A549 (cell line): ENCODE measurements around the gene SDSL. TPM values are rescaled to one million over a fixed set of nuclear protein-coding genes. Genes with fewer than 3 reads are reported as not detected.

ENCODE experiments used
- ATAC-seq, 2 experiments: fragments of 200-7000 bp in 1 of 2; fragments of >200 bp in 1 of 2; cut with Nextera tagmentation in 1 of 2; cut with Tn5 transposase in 1 of 2; 3 replicates each; pipeline versions ENCODE4 v1.8.0 to v1.9.1; 2018 to 2020; ENCODE audit warnings: mild to moderate bottlenecking in 1 of 2, moderate library complexity in 1 of 2
- CTCF ChIA-PET: fragments of 300-600 bp; sonication (Branson Sonifier 250); formaldehyde crosslinking; extraction: SDS; loops from one replicate; lab custom pipeline; 2021; ENCODE audit warnings: antibody characterized with exemption, inconsistent platforms; lab: Yijun Ruan, JAX
- POLR2A ChIA-PET: fragments of 350-600 bp; formaldehyde crosslinking; extraction: SDS; loops from one replicate; lab custom pipeline; 2021; ENCODE audit warnings: antibody characterized with exemption, inconsistent platforms; lab: Yijun Ruan, JAX
- DNase-seq, 2 experiments: peaks; one replicate each; pipeline versions ENCODE4 v3.0.0 to v3.0.0-alpha.2; 2011 to 2016; ENCODE audit warnings: low read depth in 1 of 2, low spot score in 1 of 2
- FAIRE-seq: peaks from 2 replicates; lab custom pipeline; 2011; peaks lifted over from hg19 to GRCh38; lab: Jason Lieb, UNC
- H3K27ac ChIP-seq, 2 experiments: fragments of >200 bp; sonication (Bioruptor Twin); formaldehyde crosslinking; 3 replicates each; pipeline ENCODE4 v1.5.1; 2016 to 2017
- H3K4me1 ChIP-seq: fragments of >200 bp; sonication (Bioruptor Twin); formaldehyde crosslinking; 3 replicates; pipeline ENCODE4 v1.6.1; 2016
- H3K4me2 ChIP-seq: fragments of >200 bp; sonication (Bioruptor Twin); formaldehyde crosslinking; 3 replicates; pipeline ENCODE4 v1.6.1; 2016
- H3K4me3 ChIP-seq: fragments of >200 bp; sonication (Bioruptor Twin); formaldehyde crosslinking; 3 replicates; pipeline ENCODE4 v1.5.1; 2016
- H3K9me3 ChIP-seq: fragments of >200 bp; sonication (Bioruptor Twin); formaldehyde crosslinking; 3 replicates; pipeline ENCODE4 v1.6.1; 2016
- BHLHE40 ChIP-seq: IDR thresholded peaks from 2 replicates; pipeline ENCODE4 v1.6.1; 2012; ENCODE audit warnings: low read depth, low read length, inconsistent platforms
- EHF ChIP-seq: fragments of 250-450 bp; sonication (Bioruptor Pico); IDR thresholded peaks from 2 replicates; pipeline ENCODE4 v1.5.0; 2020; ENCODE audit warnings: mild to moderate bottlenecking
- ESRRA ChIP-seq: fragments of 150-350 bp; IDR thresholded peaks from 2 replicates; pipeline ENCODE4 v1.6.1; 2014; ENCODE audit warnings: mild to moderate bottlenecking, low read length, borderline replicate concordance
- FOSL2 ChIP-seq, 2 experiments: fragments of 450-650 bp in 1 of 2; fragments of >200 bp in 1 of 2; sonication (Bioruptor Twin) in 1 of 2; formaldehyde crosslinking; IDR thresholded peaks; 2 replicates each; pipeline versions ENCODE4 v1.5.0 to v1.6.1; 2016 to 2020; ENCODE audit warnings: mild to moderate bottlenecking in 1 of 2, moderate library complexity in 1 of 2
- HEYL ChIP-seq: fragments of 250-450 bp; sonication (Bioruptor Pico); IDR thresholded peaks from 2 replicates; pipeline ENCODE4 v1.8.0; 2021; ENCODE audit warnings: mild to moderate bottlenecking, moderate library complexity
- HOXA7 ChIP-seq: fragments of 250-450 bp; sonication (Bioruptor Pico); IDR thresholded peaks from 2 replicates; pipeline ENCODE4 v1.5.0; 2020; ENCODE audit warnings: mild to moderate bottlenecking, moderate library complexity
- HOXB13 ChIP-seq: fragments of 250-450 bp; sonication (Bioruptor Pico); IDR thresholded peaks from 2 replicates; pipeline ENCODE4 v1.5.0; 2020; ENCODE audit warnings: low read depth, mild to moderate bottlenecking, moderate library complexity
- JUN ChIP-seq, 2 experiments: fragments of >200 bp; sonication (Bioruptor Twin); formaldehyde crosslinking; IDR thresholded peaks; 2 replicates in 1 of 2; 3 replicates in 1 of 2; pipeline ENCODE4 v1.6.1; 2016 to 2017
- JUNB ChIP-seq: fragments of >200 bp; sonication (Bioruptor Twin); formaldehyde crosslinking; IDR thresholded peaks from 2 replicates; pipeline ENCODE4 v1.6.1; 2016
- NFE2L2 ChIP-seq: fragments of 150-350 bp; conservative IDR thresholded peaks from 2 replicates; pipeline ENCODE4 v1.6.1; 2014; ENCODE audit warnings: low read length
- NPAS2 ChIP-seq: fragments of 250-450 bp; sonication (Bioruptor Pico); IDR thresholded peaks from 2 replicates; pipeline ENCODE4 v1.8.0; 2022; ENCODE audit warnings: mild to moderate bottlenecking, moderate library complexity, borderline replicate concordance
- POLR2AphosphoS2 ChIP-seq: conservative IDR thresholded peaks from 2 replicates; pipeline ENCODE4 v1.6.1; 2012; ENCODE audit warnings: low read length, improper control_type of control experiment, inconsistent platforms
- RAD21 ChIP-seq, 2 experiments: fragments of >200 bp in 1 of 2; sonication (Bioruptor Twin) in 1 of 2; formaldehyde crosslinking in 1 of 2; IDR thresholded peaks in 1 of 2; conservative IDR thresholded peaks in 1 of 2; 2 replicates in 1 of 2; 3 replicates in 1 of 2; pipeline ENCODE4 v1.6.1; 2012 to 2018; ENCODE audit warnings: inconsistent platforms in 1 of 2
- RFX5 ChIP-seq: fragments of 450-650 bp; IDR thresholded peaks from 2 replicates; pipeline ENCODE4 v1.7.1; 2014; ENCODE audit warnings: antibody characterized with exemption, mild to moderate bottlenecking, moderate library complexity
- ZSCAN20 ChIP-seq: fragments of 250-450 bp; sonication (Bioruptor Pico); IDR thresholded peaks from 2 replicates; pipeline ENCODE4 v1.8.0; 2022; ENCODE audit warnings: mild to moderate bottlenecking, moderate library complexity
- WGBS: methylation state at CpG from one replicate; pipeline ENCODE4 v1.1.6; 2017; ENCODE audit errors: missing lambda C conversion rate; 5-methylcytosine and 5-hydroxymethylcytosine counted together
- polyA plus RNA-seq, 4 experiments: library from polyadenylated mRNA; depleted of rRNA in 3 of 4; stranded (reverse); fragments of >200 nt; fragmentation: RNase III in 1 of 4; extraction: RNeasy Plus Mini Kit Qiagen cat#74134 plus additional on column Dnase treatment in 1 of 4; gene quantifications; 2 replicates in 3 of 4; 3 replicates in 1 of 4; pipeline ENCODE4 v1.2.3, GENCODE V29; 2011 to 2017
- TF ChIP-seq, protein P1 (sequence below): fragments of >200 bp; sonication (Bioruptor Twin); formaldehyde crosslinking; IDR thresholded peaks from 3 replicates; pipeline ENCODE4 v1.6.1; 2016
- TF ChIP-seq, protein P2 (sequence below): IDR thresholded peaks from 2 replicates; pipeline ENCODE4 v1.6.1; 2012
- TF ChIP-seq, protein P3 (sequence below): fragments of 250-450 bp; sonication (Bioruptor Pico); IDR thresholded peaks from 2 replicates; pipeline ENCODE4 v1.5.0; 2021; ENCODE audit warnings: mild to moderate bottlenecking, moderate library complexity, borderline replicate concordance
- TF ChIP-seq, protein P4 (sequence below): fragments of 250-450 bp; sonication (Bioruptor Pico); IDR thresholded peaks from 2 replicates; pipeline ENCODE4 v1.5.0; 2020; ENCODE audit warnings: low read depth, mild to moderate bottlenecking, moderate library complexity

The SDSL gene
- polyA plus RNA-seq, 2 of the 4 experiments (the other 2 are of a cell fraction), result 21.0 to 26.7 TPM

DNA sequence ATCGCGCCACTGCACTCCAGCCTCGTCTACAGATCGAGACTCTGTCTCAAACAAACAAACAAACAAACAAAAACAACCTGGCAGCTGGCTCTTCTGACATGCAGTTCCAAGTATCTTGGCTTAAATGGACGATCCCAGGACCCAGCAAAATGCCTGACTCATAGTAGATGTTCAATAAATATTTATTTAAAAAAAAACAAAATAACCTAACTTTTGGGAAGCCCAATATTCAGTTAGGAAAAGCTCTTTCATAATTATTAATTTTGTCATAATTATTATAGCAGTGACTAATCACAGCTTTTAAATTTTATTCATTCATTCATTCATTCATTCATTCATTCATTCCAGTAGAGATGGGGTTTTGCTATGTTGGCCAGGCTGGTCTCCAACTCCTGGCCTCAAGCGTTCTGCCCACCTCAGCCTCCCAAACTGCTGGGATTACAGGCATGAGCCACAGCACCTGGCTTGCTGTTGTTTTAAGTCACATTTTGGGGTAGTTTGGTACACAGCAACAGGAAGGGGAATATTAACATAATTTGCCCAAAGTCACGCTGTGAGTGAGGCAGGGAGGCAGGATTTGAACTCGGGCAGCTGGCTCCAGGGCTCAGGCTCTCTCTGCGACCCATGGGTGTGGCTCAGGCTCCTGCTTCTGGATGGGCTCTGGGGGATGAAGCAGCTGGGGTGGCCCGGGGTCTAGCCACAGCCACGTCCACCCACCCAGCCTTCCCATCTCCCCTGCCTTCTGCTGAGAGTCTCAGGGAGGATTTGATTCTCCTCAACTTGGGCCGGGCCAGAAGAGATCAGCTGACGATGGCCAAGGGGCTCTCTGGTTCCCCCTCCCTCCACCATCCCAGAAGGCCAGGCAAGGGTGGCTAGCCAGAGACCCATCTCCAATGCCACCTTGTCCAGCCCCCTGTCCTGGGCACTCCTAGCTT is 20.8 kb upstream of the SDSL start:
- ChIA-PET CTCF (interaction anchor here (0.6 to 4.6 kb wide), 4 partner anchors 24 to 61 kb away, joined by 3 to 16 read pairs (median 8); no protein-coding TSS in a partner anchor), POLR2A (no interaction called here)
- DNase-seq (no peak), FAIRE-seq (no peak), ATAC-seq (no peak)
- no peak overlapping the region for H3K4me3 ChIP-seq
- peak overlapping the region in 1 of 2 experiments; percentile 50; a peak in 1 of 6 replicates for H3K27ac ChIP-seq
- H3K4me2 ChIP-seq, result no peak overlapping the region
- H3K9me3 ChIP-seq, result no peaks in the 10 kb centered on the region
- 67% methylated on average over 13 of the region's 13 CpGs for WGBS
- peaks cover 5% of the 10 kb centered on the region; the same call in 2 of the 3 replicates for H3K4me1 ChIP-seq
- TF ChIP-seq POLR2AphosphoS2 (no peak), ZSCAN20 (no peak), EHF (CRISPR knock-in tag) (no peak), HOXB13 (CRISPR knock-in tag) (no peak), JUNB (no peak), ESRRA (no peak), HOXA7 (CRISPR knock-in tag) (no peak), FOSL2 (IDR thresholded peaks at IDR 0.05) (no peak), FOSL2 (CRISPR knock-in tag; IDR thresholded peaks at IDR 0.05) (no peak)
- TF ChIP-seq, protein P1, sequence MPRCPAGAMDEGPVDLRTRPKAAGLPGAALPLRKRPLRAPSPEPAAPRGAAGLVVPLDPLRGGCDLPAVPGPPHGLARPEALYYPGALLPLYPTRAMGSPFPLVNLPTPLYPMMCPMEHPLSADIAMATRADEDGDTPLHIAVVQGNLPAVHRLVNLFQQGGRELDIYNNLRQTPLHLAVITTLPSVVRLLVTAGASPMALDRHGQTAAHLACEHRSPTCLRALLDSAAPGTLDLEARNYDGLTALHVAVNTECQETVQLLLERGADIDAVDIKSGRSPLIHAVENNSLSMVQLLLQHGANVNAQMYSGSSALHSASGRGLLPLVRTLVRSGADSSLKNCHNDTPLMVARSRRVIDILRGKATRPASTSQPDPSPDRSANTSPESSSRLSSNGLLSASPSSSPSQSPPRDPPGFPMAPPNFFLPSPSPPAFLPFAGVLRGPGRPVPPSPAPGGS, result no peak
- TF ChIP-seq, protein P2, sequence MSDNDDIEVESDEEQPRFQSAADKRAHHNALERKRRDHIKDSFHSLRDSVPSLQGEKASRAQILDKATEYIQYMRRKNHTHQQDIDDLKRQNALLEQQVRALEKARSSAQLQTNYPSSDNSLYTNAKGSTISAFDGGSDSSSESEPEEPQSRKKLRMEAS, result no peak
- TF ChIP-seq, protein P3, sequence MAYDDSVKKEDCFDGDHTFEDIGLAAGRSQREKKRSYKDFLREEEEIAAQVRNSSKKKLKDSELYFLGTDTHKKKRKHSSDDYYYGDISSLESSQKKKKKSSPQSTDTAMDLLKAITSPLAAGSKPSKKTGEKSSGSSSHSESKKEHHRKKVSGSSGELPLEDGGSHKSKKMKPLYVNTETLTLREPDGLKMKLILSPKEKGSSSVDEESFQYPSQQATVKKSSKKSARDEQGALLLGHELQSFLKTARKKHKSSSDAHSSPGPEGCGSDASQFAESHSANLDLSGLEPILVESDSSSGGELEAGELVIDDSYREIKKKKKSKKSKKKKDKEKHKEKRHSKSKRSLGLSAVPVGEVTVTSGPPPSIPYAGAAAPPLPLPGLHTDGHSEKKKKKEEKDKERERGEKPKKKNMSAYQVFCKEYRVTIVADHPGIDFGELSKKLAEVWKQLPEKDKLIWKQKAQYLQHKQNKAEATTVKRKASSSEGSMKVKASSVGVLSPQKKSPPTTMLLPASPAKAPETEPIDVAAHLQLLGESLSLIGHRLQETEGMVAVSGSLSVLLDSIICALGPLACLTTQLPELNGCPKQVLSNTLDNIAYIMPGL, result no peak
- TF ChIP-seq, protein P4, sequence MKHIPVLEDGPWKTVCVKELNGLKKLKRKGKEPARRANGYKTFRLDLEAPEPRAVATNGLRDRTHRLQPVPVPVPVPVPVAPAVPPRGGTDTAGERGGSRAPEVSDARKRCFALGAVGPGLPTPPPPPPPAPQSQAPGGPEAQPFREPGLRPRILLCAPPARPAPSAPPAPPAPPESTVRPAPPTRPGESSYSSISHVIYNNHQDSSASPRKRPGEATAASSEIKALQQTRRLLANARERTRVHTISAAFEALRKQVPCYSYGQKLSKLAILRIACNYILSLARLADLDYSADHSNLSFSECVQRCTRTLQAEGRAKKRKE (CRISPR knock-in tag), result no peak

DNA sequence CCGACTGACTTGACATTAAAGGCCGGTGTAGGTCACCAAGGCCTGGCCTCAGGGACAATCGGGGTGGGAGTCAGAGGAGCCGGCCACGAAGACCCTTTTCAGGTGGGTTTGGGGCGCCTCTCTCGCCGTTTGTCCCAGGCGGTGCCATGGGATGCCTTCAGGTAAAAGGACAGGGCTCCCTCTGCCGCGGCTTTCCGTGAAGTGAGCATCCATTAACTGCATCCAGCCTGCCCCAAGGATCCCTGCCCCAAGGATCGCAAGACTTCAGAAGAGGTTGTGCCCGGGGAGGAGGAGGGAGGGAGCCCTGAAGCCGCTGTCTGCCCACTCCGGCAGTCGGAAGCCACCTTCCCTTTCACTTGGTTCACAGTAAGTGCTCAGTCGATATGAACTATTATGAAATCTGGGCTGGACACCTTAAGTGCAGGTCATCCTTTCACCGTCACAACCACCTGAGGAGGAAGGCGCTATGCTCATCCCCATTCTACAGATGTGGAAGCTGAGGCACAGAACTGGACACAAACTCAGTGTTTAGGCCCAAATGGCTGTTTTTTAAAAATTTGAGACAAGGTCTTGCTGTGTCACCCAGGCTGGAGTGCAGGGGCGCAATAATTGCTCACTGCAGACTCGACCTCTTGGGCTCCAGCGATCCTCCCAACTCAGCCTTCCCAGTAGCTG is 19.5 kb upstream of the SDSL start:
- Histone ChIP-seq H3K4me3 (no peak overlapping the region), H3K4me2 (no peak overlapping the region), H3K27ac (no peak overlapping the region), H3K4me1 (peaks cover 5% of the 10 kb centered on the region; the same call in 2 of the 3 replicates), H3K9me3 (no peaks in the 10 kb centered on the region)
- POLR2A ChIA-PET, result no interaction called here
- FAIRE-seq, result no peak
- TF ChIP-seq HEYL, result no peak
- no peak for TF ChIP-seq ZSCAN20
- no peak for TF ChIP-seq NFE2L2
- TF ChIP-seq EHF (CRISPR knock-in tag), result no peak
- TF ChIP-seq JUN (IDR thresholded peaks at IDR 0.05), result no peak
- no peak for TF ChIP-seq RFX5
- no peak for TF ChIP-seq NPAS2 (CRISPR knock-in tag)
- TF ChIP-seq POLR2AphosphoS2, result no peak
- TF ChIP-seq BHLHE40, result no peak
- TF ChIP-seq RAD21 (conservative IDR thresholded peaks at IDR 0.05 in 1 of 2, IDR thresholded peaks at IDR 0.05 in 1 of 2), result no peak
- CTCF ChIA-PET, result interaction anchor here (4.6 kb wide), 1 partner anchor 22 kb away, joined by 16 read pairs; no protein-coding TSS in a partner anchor
- ATAC-seq, result no peak
- 89% methylated on average over 23 of the region's 23 CpGs for WGBS
- no peak for DNase-seq
